ENCODE data around the gene LHFPL2.

The LHFPL2 gene

DNA sequence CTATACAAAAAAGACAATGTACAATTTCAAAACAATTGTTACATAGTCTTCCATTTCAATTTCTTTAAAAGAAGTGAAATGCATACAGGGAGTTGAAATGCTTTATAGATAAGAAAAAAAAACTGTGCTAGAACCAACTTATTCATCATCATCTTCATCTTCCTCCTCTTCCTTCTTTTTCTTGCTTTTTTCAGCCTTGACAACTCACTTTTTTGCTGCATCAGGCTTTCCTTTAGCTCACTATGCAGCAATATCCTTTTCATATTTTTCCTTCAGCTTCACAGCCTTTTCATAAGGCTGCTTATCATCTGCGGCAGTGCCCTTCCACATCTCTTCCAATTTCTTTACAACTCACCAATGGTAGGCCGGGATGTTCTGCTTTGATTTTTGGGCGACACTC lies 4.4 kb downstream of the LHFPL2 start:
- Histone ChIP-seq H3K9ac (ENCODE audit: low read depth in 1 of 2, low read length in 2 of 2) (no peak overlapping the region), H3K4me3 (ENCODE audit: low read depth in 1 of 2, low read length in 2 of 2) (no peak overlapping the region), H3K4me1 (ENCODE audit: control insufficient read depth in 1 of 2, insufficient read depth in 2 of 2, low read length in 2 of 2) (peaks cover 30 to 57% of the 10 kb centered on the region in 2 donors), H3K9me3 (ENCODE audit: control insufficient read depth in 1 of 2, low read length in 2 of 2) (no peaks in the 10 kb centered on the region), H3K27me3 (ENCODE audit: control insufficient read depth in 1 of 2, insufficient read depth in 2 of 2, low read length in 2 of 2) (no peaks in the 10 kb centered on the region), H3K36me3 (ENCODE audit: control insufficient read depth in 1 of 2, insufficient read depth in 2 of 2, low read length in 2 of 2) (peaks cover 0 to 3% of the 10 kb centered on the region in 2 donors), H3K27ac (ENCODE audit: low read depth, low read length) (no peak overlapping the region)

DNA sequence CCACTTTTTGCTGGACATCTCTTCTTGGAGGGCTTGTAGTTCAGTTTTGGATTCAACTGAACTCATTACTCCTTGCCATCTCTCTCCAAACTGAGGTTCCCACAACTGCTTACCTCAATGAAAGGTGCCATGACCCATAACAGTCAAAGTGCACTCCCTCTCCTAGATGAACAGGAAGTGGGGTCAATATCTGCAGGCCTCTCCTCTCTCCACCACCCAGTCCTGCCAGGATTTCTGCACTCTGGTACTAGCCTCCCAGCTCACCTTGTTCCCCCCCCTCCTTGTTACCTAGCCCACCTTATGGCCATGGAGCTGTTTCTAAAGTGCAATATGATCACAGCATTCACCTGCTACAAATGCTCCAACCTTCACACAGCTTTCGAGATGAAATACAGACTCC lies 5.9 kb downstream of the LHFPL2 start:
- Histone ChIP-seq H3K9me3 (ENCODE audit: control insufficient read depth in 1 of 2, low read length in 2 of 2) (no peaks in the 10 kb centered on the region), H3K4me1 (ENCODE audit: control insufficient read depth in 1 of 2, insufficient read depth in 2 of 2, low read length in 2 of 2) (peaks cover 40 to 69% of the 10 kb centered on the region in 2 donors), H3K9ac (ENCODE audit: low read depth in 1 of 2, low read length in 2 of 2) (no peak overlapping the region), H3K36me3 (ENCODE audit: control insufficient read depth in 1 of 2, insufficient read depth in 2 of 2, low read length in 2 of 2) (peaks cover 0 to 3% of the 10 kb centered on the region in 2 donors), H3K27ac (ENCODE audit: low read depth, low read length) (no peak overlapping the region), H3K27me3 (ENCODE audit: control insufficient read depth in 1 of 2, insufficient read depth in 2 of 2, low read length in 2 of 2) (no peaks in the 10 kb centered on the region), H3K4me3 (ENCODE audit: low read depth in 1 of 2, low read length in 2 of 2) (no peak overlapping the region)

- Histone ChIP-seq H3K4me3 (ENCODE audit: low read depth in 1 of 2, low read length in 2 of 2) (no peak overlapping the region), H3K27me3 (ENCODE audit: control insufficient read depth in 1 of 2, insufficient read depth in 2 of 2, low read length in 2 of 2) (no peaks in the 10 kb centered on the region), H3K9ac (ENCODE audit: low read depth in 1 of 2, low read length in 2 of 2) (no peak overlapping the region), H3K4me1 (ENCODE audit: control insufficient read depth in 1 of 2, insufficient read depth in 2 of 2, low read length in 2 of 2) (peaks cover 25 to 61% of the 10 kb centered on the region in 2 donors), H3K27ac (ENCODE audit: low read depth, low read length) (no peak overlapping the region), H3K9me3 (ENCODE audit: control insufficient read depth in 1 of 2, low read length in 2 of 2) (no peaks in the 10 kb centered on the region), H3K36me3 (ENCODE audit: control insufficient read depth in 1 of 2, insufficient read depth in 2 of 2, low read length in 2 of 2) (peaks cover 0 to under 1% of the 10 kb centered on the region in 2 donors)
These were observed 7.7 kb downstream of the LHFPL2 start for GRCh38 chr5:78640662-78641474.

GRCh38 chr5:78639791-78640190 lies 8.8 kb downstream of the LHFPL2 start:
- no peaks in the 10 kb centered on the region for H3K9me3 ChIP-seq (ENCODE audit: control insufficient read depth in 1 of 2, low read length in 2 of 2)
- H3K9ac ChIP-seq (ENCODE audit: low read depth in 1 of 2, low read length in 2 of 2) = no peak overlapping the region
- H3K4me1 ChIP-seq (ENCODE audit: control insufficient read depth in 1 of 2, insufficient read depth in 2 of 2, low read length in 2 of 2) = peaks cover 23 to 56% of the 10 kb centered on the region in 2 donors
- H3K27ac ChIP-seq (ENCODE audit: low read depth, low read length) = no peak overlapping the region
- H3K27me3 ChIP-seq (ENCODE audit: control insufficient read depth in 1 of 2, insufficient read depth in 2 of 2, low read length in 2 of 2) = no peaks in the 10 kb centered on the region
- no peak overlapping the region for H3K4me3 ChIP-seq (ENCODE audit: low read depth in 1 of 2, low read length in 2 of 2)
- no peaks in the 10 kb centered on the region for H3K36me3 ChIP-seq (ENCODE audit: control insufficient read depth in 1 of 2, insufficient read depth in 2 of 2, low read length in 2 of 2)

DNA sequence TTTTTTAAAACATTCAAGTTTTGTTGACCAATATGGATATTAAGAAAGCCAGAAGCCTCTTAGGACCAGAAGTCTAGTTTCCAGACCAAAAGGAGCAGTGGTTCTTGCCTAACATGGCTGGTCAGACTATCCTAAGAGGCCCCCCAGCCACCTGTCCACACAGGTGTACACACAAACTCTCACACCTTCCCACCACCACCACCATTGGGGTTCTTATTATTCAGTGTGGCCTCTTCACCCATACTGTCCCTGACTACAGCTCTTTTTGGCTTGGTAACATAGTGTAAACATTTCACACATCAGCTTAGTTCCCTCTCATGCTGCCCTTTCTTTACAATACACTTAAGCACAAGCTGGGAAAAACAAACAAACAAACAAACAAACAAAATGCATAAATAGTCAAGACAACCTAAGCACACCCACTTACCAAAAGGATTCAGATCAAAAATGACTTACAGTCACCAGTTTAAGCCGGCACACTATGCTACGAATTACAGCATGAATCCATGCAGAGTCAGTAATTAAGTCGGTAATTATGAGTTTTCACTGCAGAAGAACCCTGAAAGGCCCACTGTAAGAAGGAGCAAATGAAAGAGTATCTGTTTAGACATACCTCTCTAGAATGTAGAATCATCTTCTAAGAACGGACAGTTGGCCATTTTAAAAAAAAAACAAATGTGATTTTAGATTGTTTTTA lies 9.5 kb downstream of the LHFPL2 start:
- H3K9me3 ChIP-seq (ENCODE audit: control insufficient read depth in 1 of 2, low read length in 2 of 2) = no peaks in the 10 kb centered on the region
- no peak overlapping the region for H3K9ac ChIP-seq (ENCODE audit: low read depth in 1 of 2, low read length in 2 of 2)
- no peaks in the 10 kb centered on the region for H3K27me3 ChIP-seq (ENCODE audit: control insufficient read depth in 1 of 2, insufficient read depth in 2 of 2, low read length in 2 of 2)
- no peak overlapping the region for H3K27ac ChIP-seq (ENCODE audit: low read depth, low read length)
- peaks cover 28 to 56% of the 10 kb centered on the region in 2 donors for H3K4me1 ChIP-seq (ENCODE audit: control insufficient read depth in 1 of 2, insufficient read depth in 2 of 2, low read length in 2 of 2)
- H3K4me3 ChIP-seq (ENCODE audit: low read depth in 1 of 2, low read length in 2 of 2) = no peak overlapping the region
- no peaks in the 10 kb centered on the region for H3K36me3 ChIP-seq (ENCODE audit: control insufficient read depth in 1 of 2, insufficient read depth in 2 of 2, low read length in 2 of 2)

DNA sequence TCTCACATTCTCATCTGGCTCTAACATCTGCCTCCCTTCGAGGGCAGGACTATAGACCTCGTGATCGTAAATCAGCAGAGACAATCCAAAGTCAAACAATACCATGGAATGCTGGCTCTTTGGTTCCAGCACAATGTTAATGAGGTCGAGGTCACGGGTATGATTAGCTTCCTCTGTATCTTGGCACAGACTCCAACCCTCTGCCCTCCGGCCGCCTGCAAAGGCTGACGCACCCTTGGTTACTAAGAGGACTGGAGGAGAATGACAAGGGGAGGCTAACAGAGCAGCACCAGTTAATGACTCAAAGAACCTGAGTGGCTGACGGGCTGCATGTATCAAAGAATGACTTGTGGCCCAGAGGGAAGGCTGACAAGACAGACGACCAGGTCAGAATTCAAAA lies 10.1 kb downstream of the LHFPL2 start:
- no peak overlapping the region for H3K4me3 ChIP-seq (ENCODE audit: low read depth in 1 of 2, low read length in 2 of 2)
- no peaks in the 10 kb centered on the region for H3K36me3 ChIP-seq (ENCODE audit: control insufficient read depth in 1 of 2, insufficient read depth in 2 of 2, low read length in 2 of 2)
- H3K27me3 ChIP-seq (ENCODE audit: control insufficient read depth in 1 of 2, insufficient read depth in 2 of 2, low read length in 2 of 2) = no peaks in the 10 kb centered on the region
- H3K27ac ChIP-seq (ENCODE audit: low read depth, low read length) = no peak overlapping the region
- H3K9me3 ChIP-seq (ENCODE audit: control insufficient read depth in 1 of 2, low read length in 2 of 2) = no peaks in the 10 kb centered on the region
- no peak overlapping the region for H3K9ac ChIP-seq (ENCODE audit: low read depth in 1 of 2, low read length in 2 of 2)
- peaks cover 29 to 54% of the 10 kb centered on the region in 2 donors for H3K4me1 ChIP-seq (ENCODE audit: control insufficient read depth in 1 of 2, insufficient read depth in 2 of 2, low read length in 2 of 2)

DNA sequence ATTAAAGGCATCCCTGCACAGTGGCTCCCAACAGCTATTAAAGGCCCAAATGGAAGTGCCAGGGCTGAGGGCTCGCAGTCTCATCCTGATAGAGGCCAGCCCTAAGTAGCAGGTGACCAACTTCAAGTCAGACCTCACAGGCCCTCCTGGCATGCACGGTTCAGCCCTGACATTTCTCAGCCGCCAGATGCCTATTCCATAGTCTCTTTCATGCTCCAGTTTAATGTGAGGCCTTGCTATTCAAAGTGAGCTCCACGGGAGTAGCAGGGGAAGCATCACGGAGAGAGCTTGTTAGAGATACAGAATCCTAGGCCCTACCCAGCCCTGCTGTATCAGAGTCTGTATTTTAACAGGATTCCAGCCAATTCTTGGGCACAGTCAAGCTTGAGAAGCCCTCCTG lies 11.1 kb downstream of the LHFPL2 start:
- no peaks in the 10 kb centered on the region for H3K9me3 ChIP-seq (ENCODE audit: control insufficient read depth in 1 of 2, low read length in 2 of 2)
- H3K36me3 ChIP-seq (ENCODE audit: control insufficient read depth in 1 of 2, insufficient read depth in 2 of 2, low read length in 2 of 2) = peaks cover 0 to 9% of the 10 kb centered on the region in 2 donors
- no peak overlapping the region for H3K4me3 ChIP-seq (ENCODE audit: low read depth in 1 of 2, low read length in 2 of 2)
- H3K9ac ChIP-seq (ENCODE audit: low read depth in 1 of 2, low read length in 2 of 2) = no peak overlapping the region
- H3K27me3 ChIP-seq (ENCODE audit: control insufficient read depth in 1 of 2, insufficient read depth in 2 of 2, low read length in 2 of 2) = no peaks in the 10 kb centered on the region
- peaks cover 29 to 45% of the 10 kb centered on the region in 2 donors for H3K4me1 ChIP-seq (ENCODE audit: control insufficient read depth in 1 of 2, insufficient read depth in 2 of 2, low read length in 2 of 2)
- H3K27ac ChIP-seq (ENCODE audit: low read depth, low read length) = no peak overlapping the region

DNA sequence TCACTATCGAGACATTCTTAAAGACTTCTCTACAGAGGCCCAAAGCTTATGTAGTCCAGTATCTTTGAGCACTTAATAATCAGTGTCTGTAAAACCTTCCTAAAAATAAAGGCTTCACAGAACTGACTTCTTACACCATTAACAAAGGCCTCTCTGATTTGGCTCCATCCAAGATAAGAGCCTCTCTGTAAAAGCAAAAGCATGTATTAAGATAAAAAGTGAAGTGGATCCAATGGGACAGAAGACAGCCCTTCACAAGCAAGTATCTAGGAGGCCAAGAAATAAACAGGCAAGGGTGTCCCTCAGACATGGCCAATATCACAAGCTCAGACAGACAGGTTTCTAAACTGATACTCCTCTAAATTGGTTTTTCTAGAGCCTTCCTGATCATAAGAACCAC lies 11.9 kb downstream of the LHFPL2 start:
- Histone ChIP-seq H3K27me3 (ENCODE audit: control insufficient read depth in 1 of 2, insufficient read depth in 2 of 2, low read length in 2 of 2) (no peaks in the 10 kb centered on the region), H3K4me3 (ENCODE audit: low read depth in 1 of 2, low read length in 2 of 2) (no peak overlapping the region), H3K36me3 (ENCODE audit: control insufficient read depth in 1 of 2, insufficient read depth in 2 of 2, low read length in 2 of 2) (peaks cover 0 to 13% of the 10 kb centered on the region in 2 donors), H3K9ac (ENCODE audit: low read depth in 1 of 2, low read length in 2 of 2) (no peak overlapping the region), H3K9me3 (ENCODE audit: control insufficient read depth in 1 of 2, low read length in 2 of 2) (no peaks in the 10 kb centered on the region), H3K27ac (ENCODE audit: low read depth, low read length) (no peak overlapping the region), H3K4me1 (ENCODE audit: control insufficient read depth in 1 of 2, insufficient read depth in 2 of 2, low read length in 2 of 2) (peaks cover 29 to 45% of the 10 kb centered on the region in 2 donors)

- Histone ChIP-seq H3K27ac (ENCODE audit: low read depth, low read length) (no peak overlapping the region), H3K4me1 (ENCODE audit: control insufficient read depth in 1 of 2, insufficient read depth in 2 of 2, low read length in 2 of 2) (peaks cover 20 to 25% of the 10 kb centered on the region in 2 donors), H3K9me3 (ENCODE audit: control insufficient read depth in 1 of 2, low read length in 2 of 2) (no peaks in the 10 kb centered on the region), H3K4me3 (ENCODE audit: low read depth in 1 of 2, low read length in 2 of 2) (no peak overlapping the region), H3K36me3 (ENCODE audit: control insufficient read depth in 1 of 2, insufficient read depth in 2 of 2, low read length in 2 of 2) (peaks cover 16 to 29% of the 10 kb centered on the region in 2 donors), H3K9ac (ENCODE audit: low read depth in 1 of 2, low read length in 2 of 2) (no peak overlapping the region), H3K27me3 (ENCODE audit: control insufficient read depth in 1 of 2, insufficient read depth in 2 of 2, low read length in 2 of 2) (no peaks in the 10 kb centered on the region)
These were observed 13.9 kb downstream of the LHFPL2 start for GRCh38 chr5:78634634-78635033.

GRCh38 chr5:78634229-78634628 lies 14.3 kb downstream of the LHFPL2 start:
- no peak overlapping the region for H3K9ac ChIP-seq (ENCODE audit: low read depth in 1 of 2, low read length in 2 of 2)
- peaks cover 16 to 21% of the 10 kb centered on the region in 2 donors for H3K4me1 ChIP-seq (ENCODE audit: control insufficient read depth in 1 of 2, insufficient read depth in 2 of 2, low read length in 2 of 2)
- no peaks in the 10 kb centered on the region for H3K27me3 ChIP-seq (ENCODE audit: control insufficient read depth in 1 of 2, insufficient read depth in 2 of 2, low read length in 2 of 2)
- H3K36me3 ChIP-seq (ENCODE audit: control insufficient read depth in 1 of 2, insufficient read depth in 2 of 2, low read length in 2 of 2) = peaks cover 20 to 29% of the 10 kb centered on the region in 2 donors
- H3K9me3 ChIP-seq (ENCODE audit: control insufficient read depth in 1 of 2, low read length in 2 of 2) = no peaks in the 10 kb centered on the region
- no peak overlapping the region for H3K4me3 ChIP-seq (ENCODE audit: low read depth in 1 of 2, low read length in 2 of 2)
- no peak overlapping the region for H3K27ac ChIP-seq (ENCODE audit: low read depth, low read length)
